HG02642 (cell line): Measurements from ENCODE around the gene FGB.
A peak's percentile ranks its signal among the peaks of the same experiment; 100 is the strongest.

Source experiments
- ATAC-seq: cut with Tn5 transposase; IDR thresholded peaks from one replicate; pipeline ENCODE4 v1.9.1; 2021; ENCODE audit warnings: mild to moderate bottlenecking; ENCODE audit not compliant: unreplicated experiment, poor library complexity

Gene FGB

GRCh38 chr4:154616287-154616686, 53.5 kb downstream of the FGB start:
- ATAC-seq = no peak

GRCh38 chr4:154616731-154617130, 53.9 kb downstream of the FGB start:
- peak; percentile 93 for ATAC-seq

- ATAC-seq = no peak
These were observed 55.1 kb downstream of the FGB start for GRCh38 chr4:154617820-154618317.

GRCh38 chr4:154618708-154619315, 56.0 kb downstream of the FGB start:
- ATAC-seq = peak; percentile 73

- no peak for ATAC-seq
These were observed 57.3 kb downstream of the FGB start for GRCh38 chr4:154620111-154620510.
